Central memory CD4-positive, alpha-beta T cell (primary cell): ENCODE results near the gene INAFM2.

Experiments
- DNase-seq: peaks from one replicate; pipeline ENCODE4 v3.0.0; 2022
- total RNA-seq, 3 experiments: gene quantifications; one replicate each; lab custom pipeline; 2026; lab: John Stamatoyannopoulos, UW

Gene INAFM2
- total RNA-seq, result 6.4 to 16.8 (median 8.3) reads per million in 3 experiments

DNA sequence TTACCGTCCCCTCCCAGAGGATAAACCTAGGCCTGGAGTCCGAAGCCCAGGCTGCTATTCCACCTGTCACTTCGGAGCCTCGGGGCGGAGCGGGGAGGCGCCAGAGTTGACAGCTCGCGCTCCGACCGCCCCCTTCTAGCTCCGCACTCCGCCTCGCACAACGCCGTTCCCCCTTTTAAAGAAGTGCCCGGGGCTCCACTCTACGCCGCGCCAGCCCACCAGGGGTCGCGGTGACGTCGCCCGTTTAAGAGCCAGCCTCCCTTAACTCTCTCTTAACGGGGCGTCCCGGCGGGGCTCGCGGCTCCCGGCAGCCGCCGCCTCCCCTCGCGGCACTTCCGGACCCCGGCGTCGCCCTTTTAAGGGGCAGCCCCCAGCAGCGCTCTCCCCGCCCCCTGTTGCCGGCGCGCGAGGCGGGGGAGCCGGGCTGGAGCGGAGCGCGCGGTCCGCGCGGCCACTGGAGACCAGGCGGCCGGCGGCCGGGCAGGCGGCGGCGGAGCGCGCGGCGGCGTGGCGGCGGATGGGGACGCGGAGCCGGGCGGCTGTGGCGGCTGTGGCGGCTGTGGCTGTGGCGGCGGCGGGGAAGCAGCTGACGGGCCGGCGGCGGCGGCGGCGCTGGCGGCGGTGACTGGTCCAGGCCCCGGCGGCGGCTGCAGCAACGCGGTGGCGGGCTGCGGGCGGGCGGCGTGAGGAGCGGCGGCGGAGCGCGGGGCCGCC lies at the start of gene INAFM2:
TSS of gene INAFM2 (plus strand) at position 454 of the 714 bp plus-strand sequence. CDS start 364 bp downstream, outside the sequence.
- DNase-seq, result peak; percentile 86

DNA sequence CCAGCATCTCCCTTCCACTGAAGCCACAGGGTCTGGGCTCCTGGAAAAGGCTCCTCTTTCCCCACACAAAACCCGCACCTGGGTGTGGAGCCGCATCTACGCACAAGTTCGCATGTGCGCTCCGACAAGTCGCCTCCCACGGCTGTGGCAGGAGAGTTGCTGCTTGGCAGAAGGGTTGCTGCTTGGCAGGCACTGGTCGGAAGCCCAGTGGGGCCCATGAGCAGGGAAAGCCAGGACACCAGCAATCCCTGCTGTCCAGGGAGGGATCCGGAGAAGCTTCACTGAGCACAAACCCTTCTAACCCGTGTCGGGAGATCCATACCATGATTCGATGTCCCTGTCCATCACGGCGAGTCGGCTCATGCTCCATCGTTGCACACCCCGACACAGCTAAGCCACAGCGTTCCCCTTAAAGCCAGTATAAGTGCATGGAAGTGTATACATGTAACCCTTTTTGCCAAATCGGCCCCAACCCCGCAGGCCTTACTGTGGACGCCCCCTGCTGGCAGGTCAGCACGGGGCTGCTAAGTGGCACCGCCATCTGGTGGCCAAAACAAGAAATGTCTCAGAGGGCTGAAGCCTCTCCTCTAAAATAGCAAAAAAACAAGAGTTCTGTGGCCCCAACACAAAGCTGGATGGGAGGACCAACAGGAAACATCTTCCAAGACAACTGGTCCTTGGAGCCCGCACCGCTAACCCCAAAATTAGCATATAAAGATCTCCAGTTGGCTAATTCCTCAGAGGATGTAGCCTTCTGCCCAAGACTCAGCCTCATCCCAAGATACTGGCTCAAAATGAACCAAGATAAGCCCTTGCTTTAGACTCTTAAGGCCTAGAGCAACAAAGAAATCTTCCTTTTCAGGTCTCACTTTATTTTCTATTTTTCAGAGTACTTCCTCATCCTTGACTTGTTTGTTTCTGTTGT lies 48.9 kb upstream of the INAFM2 start:
- DNase-seq, result peak; percentile 82

DNA sequence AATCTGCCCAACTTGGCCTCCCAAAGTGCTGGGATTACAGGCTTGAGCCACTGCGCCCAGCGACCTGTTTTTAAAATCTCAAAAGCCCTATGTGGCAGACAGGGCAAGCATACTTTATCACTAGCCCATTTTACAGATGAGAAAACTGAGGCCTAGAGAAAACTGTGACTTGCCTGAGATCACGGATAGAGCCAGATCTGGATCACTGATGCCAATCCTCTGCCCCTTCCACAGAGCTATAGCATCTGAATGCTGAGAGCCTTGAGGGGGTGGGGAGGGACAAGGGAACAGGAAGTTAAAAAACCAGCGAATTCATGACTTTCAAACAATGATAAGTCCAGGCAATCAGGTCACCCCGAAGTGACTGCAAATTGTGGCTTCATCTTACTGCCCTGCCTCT lies 48.0 kb upstream of the INAFM2 start:
- DNase-seq, result no peak

DNA sequence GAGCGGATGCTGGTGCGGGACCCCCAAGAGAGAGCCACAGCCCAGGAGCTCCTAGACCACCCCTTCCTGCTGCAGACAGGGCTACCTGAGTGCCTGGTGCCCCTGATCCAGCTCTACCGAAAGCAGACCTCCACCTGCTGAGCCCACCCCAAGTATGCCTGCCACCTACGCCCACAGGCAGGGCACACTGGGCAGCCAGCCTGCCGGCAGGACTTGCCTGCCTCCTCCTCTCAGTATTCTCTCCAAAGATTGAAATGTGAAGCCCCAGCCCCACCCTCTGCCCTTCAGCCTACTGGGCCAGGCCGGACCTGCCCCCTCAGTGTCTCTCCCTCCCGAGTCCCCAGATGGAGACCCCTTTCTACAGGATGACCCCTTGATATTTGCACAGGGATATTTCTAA lies 47.5 kb upstream of the INAFM2 start:
- DNase-seq, result no peak

DNA sequence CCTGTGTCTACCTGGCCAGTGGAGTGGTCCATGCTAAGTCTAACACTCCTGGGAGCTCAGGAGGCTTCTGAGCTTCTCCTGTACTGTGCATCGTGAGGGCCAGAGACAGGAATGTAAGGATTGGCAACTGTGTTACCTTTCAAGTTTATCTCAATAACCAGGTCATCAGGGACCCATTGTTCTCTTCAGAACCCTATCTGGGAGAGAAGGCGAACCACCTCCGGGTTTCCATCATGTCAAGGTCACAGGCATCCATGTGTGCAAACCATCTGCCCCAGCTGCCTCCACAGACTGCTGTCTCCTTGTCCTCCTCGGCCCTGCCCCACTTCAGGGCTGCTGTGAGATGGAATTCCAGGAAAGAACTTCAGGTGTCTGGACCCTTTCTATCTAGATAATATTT lies 46.6 kb upstream of the INAFM2 start:
- no peak for DNase-seq

DNA sequence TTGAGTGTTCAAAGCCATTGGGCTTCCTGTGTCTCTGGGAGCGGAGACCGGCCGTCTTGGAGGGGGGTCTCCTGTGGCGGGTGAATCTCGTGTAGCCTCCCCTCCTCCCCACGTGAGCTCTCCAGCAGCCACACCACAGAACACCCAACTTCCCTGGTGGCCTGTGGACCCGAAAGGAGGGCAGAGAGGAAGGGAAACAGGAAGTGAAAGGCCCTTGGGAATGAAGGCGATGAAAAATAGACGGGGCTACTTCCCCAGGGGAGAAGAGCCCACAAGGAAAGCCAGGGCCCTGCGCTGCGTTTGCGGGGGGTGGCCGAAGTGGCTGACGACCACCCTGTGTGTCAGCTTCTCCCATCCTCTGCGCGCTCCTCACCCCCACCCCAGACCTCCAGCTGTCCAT lies 46.0 kb upstream of the INAFM2 start:
- no peak for DNase-seq

DNA sequence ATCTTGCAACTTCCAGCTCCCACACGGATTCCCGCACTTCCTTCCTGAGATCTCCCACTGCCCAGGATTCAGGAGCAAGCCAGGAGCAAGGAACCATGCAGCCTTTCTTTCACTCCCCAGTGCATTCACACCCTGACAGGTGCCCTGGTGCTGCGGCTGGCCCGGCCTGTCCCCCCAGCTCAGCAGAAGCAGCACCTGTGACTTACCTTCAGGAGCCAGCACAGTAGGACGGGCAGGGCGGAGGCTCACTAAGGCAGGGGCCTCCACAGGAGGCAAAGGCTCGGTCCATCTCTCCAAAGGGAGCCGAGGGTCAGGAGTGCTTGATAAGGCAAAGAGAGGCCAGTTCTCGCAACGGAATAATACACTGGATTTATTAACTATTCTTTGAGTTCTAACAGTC lies 45.5 kb upstream of the INAFM2 start:
- DNase-seq, result no peak

DNA sequence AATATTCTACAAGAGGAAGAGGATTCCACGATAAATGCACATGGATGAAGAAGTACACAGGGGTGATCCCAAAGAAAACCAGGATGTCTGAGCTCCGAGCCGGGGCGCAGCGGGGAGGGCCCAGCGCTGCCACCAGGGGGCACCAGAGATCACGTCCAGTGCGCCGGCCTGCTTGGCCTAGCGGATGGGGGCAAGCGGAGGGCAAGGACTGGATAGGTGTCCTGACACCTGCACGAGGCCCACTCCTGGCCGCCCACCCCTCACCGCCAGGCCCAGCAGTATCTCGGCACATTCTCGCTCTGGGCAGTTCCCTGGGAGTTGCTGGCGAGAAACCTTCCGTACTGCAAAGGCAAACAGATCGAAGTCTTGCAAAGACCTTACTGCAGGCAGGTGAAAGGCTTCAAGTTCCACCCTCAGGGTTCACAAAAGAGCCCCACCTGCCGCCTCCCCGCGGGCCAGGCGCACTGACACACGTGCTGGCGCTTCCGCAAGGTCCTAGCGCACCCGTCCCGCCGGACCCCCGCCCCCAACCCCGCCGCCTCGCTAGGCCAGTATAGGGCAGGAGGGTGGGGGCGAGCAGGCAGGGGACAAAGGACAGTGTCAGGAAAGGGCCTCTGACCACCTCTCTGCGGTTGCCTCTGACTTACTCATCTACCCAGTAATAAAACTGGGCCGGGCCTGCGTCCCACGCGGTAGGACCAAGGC lies 43.9 kb upstream of the INAFM2 start:
- DNase-seq, result peak; percentile 47

DNA sequence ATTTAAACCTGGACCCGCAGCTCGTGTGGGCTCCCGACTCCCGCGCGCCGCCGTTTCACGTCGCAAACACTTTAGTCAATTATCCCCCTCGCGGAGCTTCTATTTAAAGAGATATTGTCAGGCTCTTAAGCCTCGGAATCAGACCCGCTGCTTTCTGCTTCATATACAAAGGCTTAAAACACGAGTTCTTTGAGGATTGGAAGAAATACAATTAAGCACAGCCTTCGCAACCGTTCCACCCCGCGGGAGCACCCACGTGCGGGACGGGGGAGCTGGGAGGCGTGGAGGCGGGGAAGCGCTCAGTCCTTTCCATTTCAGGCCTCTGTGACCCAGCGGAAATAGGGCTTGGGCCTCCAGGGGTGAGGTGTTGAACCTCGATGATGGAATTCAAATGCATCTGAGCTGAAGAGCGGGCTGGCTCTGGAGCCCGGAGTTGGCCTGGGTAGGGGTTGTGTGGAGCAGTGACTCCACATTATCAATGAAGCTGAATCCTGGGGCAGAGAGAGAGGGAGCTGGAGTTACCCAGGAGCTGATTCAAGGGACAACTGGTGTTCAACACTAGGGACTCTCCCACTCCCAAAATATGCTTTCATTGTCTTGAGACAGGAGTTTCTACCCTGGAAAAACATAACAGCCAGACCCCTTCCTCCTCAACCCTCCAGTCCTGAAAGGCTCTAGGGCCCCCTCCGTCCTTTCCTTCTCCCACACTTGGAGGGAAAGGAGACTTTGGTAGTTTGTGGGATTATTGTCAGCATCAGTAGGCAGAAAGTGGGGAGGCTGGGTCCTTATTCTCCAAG lies 43.0 kb upstream of the INAFM2 start:
- DNase-seq, result no peak

DNA sequence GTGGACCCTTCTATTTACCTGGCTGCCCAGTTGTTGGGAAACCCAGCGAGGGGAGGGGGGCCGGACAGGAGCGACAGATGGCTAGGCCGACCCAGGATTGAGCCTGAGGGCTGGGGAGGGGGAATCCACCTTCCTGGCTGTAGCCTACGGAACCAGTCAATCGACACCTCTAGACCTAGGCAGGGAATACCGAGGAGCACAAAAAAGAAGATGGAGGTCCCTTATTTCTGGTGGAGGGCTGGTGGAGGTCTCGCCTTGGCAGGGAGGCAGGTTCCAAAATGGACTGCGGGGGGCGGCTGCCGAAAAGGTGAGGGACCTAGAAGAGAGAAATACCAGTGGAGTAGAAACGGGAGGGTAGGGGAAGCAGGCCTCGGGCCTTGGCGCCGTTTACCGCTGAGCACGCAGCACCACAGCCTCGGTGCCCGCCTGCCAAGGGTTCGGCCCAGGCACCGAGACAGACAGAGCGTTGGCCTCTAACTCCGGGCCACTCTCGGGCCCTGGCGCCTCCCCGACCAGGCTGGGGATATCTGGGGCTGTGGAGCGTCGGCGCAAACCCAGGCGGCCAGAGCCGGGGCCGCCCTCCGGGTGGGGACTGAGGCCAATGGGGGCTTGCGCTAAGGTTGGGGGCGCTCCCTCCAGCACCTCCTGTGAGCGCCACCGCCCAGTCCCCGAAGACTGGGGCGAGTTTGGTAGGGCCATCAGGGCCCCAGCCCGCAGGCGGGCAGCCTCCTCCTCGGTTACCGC lies 42.3 kb upstream of the INAFM2 start:
- no peak for DNase-seq

DNA sequence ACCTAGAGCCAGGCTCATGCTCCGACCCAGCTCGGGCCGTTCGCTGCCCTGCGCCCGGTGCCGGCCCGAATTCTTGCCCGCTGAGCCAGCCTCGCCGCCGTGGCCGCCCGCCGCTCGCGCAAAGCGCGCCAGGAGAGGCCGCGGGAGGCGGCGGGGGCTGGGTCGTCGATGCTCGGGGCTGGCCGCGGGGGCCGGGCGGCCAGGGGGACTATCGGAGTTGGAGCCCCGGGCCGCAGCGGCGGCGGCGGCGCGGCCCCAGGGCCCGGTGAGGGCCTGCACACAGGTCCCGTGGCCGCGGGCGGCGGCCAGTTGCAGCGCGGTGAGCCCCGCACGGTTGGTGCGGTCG lies 41.7 kb upstream of the INAFM2 start:
- DNase-seq, result no peak

DNA sequence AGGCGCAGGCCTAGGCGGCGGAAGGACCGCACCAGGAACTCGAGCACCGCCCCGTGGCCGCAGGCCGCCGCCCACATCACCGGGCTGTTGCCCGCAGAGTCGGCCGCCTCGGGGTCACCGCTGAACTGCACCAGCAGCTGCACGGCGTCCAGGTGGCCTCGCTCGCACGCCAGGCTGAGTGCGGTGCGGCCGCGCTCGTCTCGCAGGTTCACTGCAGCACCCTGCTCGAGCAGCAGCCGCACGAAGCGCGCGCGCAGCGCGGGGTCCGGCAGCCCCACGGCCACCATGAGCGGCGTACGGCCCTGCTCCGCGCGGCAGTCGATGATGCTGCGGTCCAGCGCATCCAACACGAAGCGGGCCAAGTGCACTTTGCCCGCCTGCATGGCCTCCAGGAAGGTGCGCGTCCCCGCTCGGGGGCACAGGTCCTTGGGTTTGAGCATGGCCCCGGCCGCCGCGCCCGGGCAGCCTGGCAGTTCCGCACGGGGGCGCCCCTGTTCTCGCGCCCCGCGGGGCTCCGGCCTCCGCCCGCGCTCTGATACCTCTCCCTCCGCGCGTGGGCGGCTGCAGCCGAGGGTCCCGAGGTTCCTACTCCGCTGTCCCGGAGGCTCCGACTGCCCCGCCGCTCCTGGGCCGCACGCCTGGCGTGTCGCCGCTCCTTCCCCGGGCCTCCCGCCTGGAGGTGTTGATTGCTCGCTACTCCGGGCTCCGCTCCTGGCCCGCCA lies 41.2 kb upstream of the INAFM2 start:
- DNase-seq, result peak; percentile 41

DNA sequence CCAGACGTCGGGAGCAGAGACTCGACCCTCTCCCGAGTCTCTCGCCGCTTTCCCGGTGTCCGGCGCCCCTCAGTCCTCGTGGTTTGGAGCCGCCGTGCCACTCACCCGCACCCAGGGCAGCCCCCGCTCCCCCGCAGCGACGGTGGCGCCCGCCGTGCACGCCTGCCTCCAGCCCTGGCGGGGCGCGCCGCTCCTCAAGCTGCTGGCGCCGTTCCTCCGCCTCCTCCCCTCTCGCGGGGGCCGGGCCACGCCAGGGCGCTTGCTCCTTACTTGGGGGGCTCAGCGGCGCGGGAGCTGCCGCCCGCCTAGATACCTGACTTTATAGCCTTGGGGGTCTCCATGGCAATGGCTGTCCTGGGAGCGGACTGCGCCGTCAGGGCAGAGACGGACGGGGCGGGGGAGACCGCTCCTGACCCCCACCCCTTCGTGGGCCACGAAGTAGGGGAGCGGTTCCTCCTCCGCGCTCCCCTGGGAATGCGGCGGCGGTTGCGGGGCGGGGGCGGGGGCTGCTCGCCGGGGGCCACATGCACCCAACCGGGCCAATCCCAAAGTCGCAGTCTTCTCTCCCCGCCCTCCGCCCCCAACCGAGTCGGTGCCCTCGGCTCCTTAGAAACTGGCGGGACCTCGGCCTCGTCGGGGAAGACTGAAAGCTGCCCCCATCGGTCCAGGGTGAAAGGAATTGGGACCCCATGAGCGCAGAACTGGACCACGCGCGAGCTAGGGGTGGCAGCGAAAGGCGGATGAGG lies 40.5 kb upstream of the INAFM2 start, which contains the start of gene ANKRD63:
TSS of gene ANKRD63 (minus strand) at position 196 of the 746 bp plus-strand sequence. CDS start 478 bp downstream, outside the sequence.
- peak; percentile 21 for DNase-seq

DNA sequence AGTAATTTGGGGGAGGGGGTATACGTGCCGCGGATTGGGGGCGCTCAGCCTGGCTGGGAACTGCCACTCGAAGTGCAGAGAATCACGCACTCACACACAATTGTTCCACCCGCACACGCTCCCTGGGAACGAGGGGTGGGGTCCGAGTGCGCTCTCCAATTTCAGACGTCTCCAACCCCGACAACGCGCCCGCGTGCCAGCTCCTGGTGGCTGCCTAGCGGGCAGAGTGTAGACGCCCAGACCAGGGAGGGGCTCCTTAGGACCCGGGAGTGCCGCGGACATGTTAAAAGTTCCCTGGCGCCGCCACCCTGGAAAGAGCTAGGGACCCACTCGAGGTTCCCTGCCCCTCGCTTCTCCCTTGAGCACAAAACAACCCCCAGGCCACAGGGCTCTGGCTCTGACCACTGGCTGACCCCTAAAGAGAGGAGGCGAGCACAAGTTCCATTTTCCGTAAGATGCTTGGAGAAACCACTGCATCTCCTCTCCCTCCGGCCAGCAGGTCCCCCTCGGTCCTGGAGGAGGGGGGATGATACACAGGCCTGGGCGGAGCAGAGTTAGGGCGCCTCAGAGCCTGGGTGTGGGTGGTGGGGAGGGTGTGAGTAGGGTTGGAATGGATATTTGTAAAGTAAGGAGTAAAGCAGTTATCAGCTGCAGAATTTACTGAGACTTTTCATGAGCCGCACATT lies 39.7 kb upstream of the INAFM2 start:
- no peak for DNase-seq

DNA sequence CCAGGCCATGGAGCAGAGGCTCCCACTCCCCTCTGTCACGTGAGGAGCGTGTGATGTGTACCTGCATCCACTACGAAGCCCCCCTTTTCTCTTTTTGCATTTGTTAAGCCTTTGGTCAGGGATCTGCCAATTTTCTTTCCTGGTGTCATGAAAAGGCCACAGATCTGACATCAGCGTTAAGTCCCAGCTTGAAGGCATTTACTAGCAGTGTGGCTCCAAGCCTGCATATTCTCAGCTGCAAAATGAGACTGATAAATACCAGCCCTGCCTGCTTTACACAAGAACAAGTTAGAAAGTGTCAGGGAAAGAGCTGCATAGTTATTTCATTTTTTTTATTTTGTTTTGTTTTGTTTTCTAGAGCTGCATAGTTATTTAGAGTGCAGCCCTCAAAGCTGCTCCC lies 38.3 kb upstream of the INAFM2 start:
- no peak for DNase-seq

DNA sequence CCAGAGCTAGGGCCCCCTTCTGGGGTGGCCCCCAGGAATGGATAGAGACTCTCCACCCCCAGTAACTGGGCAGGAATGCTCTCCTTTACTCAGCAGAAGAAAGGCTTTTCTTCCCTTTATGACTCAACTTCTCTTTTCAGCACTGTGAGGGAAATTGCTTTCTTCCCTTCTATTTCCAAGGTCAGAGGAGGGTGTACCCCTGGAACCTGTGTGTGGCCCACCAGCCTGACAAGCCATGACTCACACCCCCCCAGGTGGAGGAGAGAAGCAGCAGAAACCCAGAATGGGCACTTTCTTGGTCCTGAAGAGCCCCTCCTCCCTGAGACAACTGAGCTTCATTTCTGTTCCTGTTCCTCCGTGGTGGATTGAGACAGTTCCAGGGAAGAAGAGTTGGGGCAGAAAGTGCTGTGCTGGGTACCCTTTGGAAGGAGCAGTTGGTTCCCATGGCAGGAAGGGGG lies 37.9 kb upstream of the INAFM2 start:
- DNase-seq, result no peak

DNA sequence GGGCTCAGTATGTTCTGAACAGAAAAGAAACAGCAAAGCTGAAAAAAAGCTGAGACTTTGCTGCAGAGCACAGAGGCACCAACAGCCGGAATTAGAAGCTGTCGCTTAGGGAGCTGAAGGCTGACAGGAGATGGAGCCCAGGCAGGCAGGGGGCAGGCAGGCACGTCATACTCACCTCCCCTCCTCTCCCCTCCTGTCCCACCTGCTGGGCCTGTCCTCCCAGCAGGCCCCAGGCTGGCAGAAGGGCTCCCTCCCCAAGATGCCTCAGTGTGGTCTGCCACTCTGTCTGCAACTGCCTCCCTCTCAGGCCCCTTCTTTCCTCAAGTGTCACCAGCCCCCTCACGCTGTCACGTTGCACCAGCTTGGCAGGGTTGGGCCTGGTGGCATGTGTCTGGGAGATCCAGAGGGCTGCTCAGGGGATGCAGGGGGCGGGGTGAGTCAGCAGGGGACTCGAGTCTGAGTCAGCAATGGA lies 37.4 kb upstream of the INAFM2 start:
- no peak for DNase-seq

DNA sequence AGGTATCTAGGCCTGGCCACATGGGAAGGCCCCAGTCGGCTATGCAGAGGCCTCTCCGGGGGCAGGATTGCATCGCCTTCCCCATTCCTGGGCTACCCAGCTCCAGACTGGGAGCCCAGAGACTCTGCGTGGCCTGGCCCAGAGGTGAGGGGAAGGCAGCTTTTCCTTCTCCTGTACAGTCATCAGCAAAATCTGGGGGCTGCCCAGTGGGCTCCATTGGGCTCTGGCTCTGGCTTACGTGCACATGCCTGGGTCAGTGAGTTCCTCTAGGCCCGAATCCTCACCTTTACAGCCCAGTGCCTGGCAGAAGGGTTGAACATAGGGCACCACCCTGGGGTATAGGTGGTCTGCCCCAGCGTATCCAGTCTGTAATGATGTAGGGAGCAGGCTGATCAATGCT lies 36.7 kb upstream of the INAFM2 start:
- no peak for DNase-seq

DNA sequence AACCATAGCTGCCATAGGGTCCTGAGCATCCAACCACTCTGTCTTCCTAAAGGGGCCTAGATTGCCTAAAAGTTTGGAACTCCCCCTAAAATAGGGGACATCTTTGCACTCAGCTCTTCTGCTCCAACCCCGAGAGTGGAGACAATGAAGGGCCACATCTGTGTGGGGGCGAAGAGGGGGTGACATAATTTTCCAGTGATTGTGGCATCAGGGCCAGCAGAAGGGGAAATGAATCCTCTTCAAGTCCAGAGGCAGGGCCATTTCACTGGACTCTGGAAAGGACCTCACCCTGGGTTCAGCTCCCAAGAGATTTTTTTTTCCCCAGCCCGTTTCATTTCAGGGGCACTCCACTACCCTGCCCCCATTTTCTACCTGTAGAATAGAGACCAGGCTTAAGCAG lies 36.0 kb upstream of the INAFM2 start:
- DNase-seq, result no peak
